Spleen (tissue), 7 donors: ENCODE results near the gene ZNF516.

Experiments used
- CTCF ChIP-seq, 11 experiments: fragments of 200-600 bp in 7 of 11; fragments of 450-650 bp in 4 of 11; sonication (generic) in 4 of 11; IDR thresholded peaks in 8 of 11; conservative IDR thresholded peaks in 3 of 11; 1 replicate in 7 of 11; 2 replicates in 4 of 11; pipeline versions ENCODE4 v1.4.0 to v1.8.0; 2016 to 2021; ENCODE audit warnings: antibody characterized with exemption in 11 of 11, inconsistent platforms in 4 of 11, mild to moderate bottlenecking in 1 of 11
- POLR2AphosphoS5 ChIP-seq, 3 donors: sonication (generic); formaldehyde crosslinking; IDR thresholded peaks; one replicate each; pipeline ENCODE4 v1.5.1; 2017; ENCODE audit warnings: antibody characterized with exemption in 3 of 3
- donor health status: DM: no; HTN: no; CAD: no; lungs with moderate emphysema.
- donor health status: DM: no; HTN: no; CAD: no.
- donor health status: DM: no; HTN: no; CAD: no.

- TF ChIP-seq POLR2AphosphoS5 (IDR thresholded peaks at IDR 0.05) (no peak), CTCF (IDR thresholded peaks at IDR 0.05 in 8 of 11, conservative IDR thresholded peaks at IDR 0.05 in 3 of 11) (no peak)
These were observed 84.2 kb downstream of the ZNF516 start for GRCh38 chr18:76410660-76411417.
